Coronary artery (tissue), 2 donors: ENCODE data around the gene USP46.

ENCODE experiments used
- DNase-seq: peaks from one replicate; pipeline ENCODE4 v3.0.0-alpha.2; 2017; ENCODE audit warnings: low spot score
- H3K27ac ChIP-seq, 2 donors: fragments of 200-600 bp; sonication (generic); one replicate each; pipeline ENCODE4 v1.5.1; 2016 to 2019
- H3K4me3 ChIP-seq: fragments of 200-600 bp; sonication (generic); 2 replicates; pipeline ENCODE4 v1.5.1; 2016; ENCODE audit warnings: mild to moderate bottlenecking, moderate library complexity
- CTCF ChIP-seq: fragments of 200-600 bp; sonication (generic); IDR thresholded peaks from one replicate; pipeline ENCODE4 v1.5.1; 2019; ENCODE audit warnings: antibody characterized with exemption

The USP46 gene

GRCh38 chr4:52659001-52659721 is at the start of gene USP46:
TSS of gene USP46 (minus strand) at chr4:52659301. CDS start at chr4:52659150, 151 bp downstream.
- Histone ChIP-seq H3K27ac (peak within 1 kb of the TSS; percentile 89 to 99), H3K4me3 (peak within 1 kb of the TSS; percentile 93)
- DNase-seq: peak; percentile 87
- no peak for TF ChIP-seq CTCF

- Histone ChIP-seq H3K4me3 (no peak overlapping the region), H3K27ac (no peak overlapping the region)
- no peak for TF ChIP-seq CTCF
- no peak for DNase-seq
These were observed 45.6 kb upstream of the USP46 start for GRCh38 chr4:52704661-52705060.

- Histone ChIP-seq H3K4me3 (no peak overlapping the region), H3K27ac (no peak overlapping the region)
- no peak for TF ChIP-seq CTCF
- DNase-seq: no peak
These were observed 45.0 kb upstream of the USP46 start for GRCh38 chr4:52704133-52704532.

GRCh38 chr4:52701207-52701606 is 42.1 kb upstream of the USP46 start:
- no peak for TF ChIP-seq CTCF
- H3K27ac ChIP-seq: no peak overlapping the region

GRCh38 chr4:52694936-52695335 is 35.8 kb upstream of the USP46 start:
- TF ChIP-seq CTCF: no peak
- no peak for DNase-seq
- no peak overlapping the region for H3K27ac ChIP-seq
- no peak overlapping the region for H3K4me3 ChIP-seq

More at GRCh38 chr4:52701207-52701606, 42.1 kb upstream of the USP46 start:
- DNase-seq: no peak
- no peak overlapping the region for H3K4me3 ChIP-seq

- TF ChIP-seq CTCF: no peak
- H3K27ac ChIP-seq: no peak overlapping the region
- H3K4me3 ChIP-seq: no peak overlapping the region
- DNase-seq: no peak
These were observed 34.4 kb upstream of the USP46 start for GRCh38 chr4:52693492-52693891.

GRCh38 chr4:52689096-52689495 is 30.0 kb upstream of the USP46 start:
- Histone ChIP-seq H3K4me3 (no peak overlapping the region), H3K27ac (no peak overlapping the region)
- no peak for DNase-seq
- TF ChIP-seq CTCF: no peak
